Measurements from ENCODE around the gene LONP2. TPM values are rescaled to one million over a fixed set of nuclear protein-coding genes. Genes with fewer than 3 reads are reported as not detected.

LONP2 gene
- total and polyA plus RNA-seq, 10 donors = 20.1 to 75.4 (median 54.1) TPM

DNA sequence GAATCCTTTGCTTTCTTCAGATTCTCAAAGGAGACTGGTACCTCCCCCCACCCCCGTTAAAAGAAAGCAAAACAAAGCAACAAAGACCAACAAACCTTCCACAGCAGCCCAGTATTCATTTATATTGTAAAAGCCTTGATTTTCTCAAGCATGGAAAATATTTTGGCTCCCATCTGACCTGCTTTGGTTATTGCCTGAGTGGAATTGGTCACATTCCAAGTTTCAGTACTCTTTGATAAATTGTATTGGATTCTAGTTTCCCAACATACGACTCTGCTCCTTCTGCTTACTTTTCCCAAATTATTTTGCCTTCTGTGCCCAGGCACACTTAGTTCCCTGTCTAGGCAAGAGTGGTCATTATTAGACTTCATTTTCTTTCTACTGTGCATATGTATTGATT is 2.0 kb downstream of the LONP2 start:
- intact Hi-C loops (cut with DNase I; ENCODE audit: low total_unique reads) = no loop called here

DNA sequence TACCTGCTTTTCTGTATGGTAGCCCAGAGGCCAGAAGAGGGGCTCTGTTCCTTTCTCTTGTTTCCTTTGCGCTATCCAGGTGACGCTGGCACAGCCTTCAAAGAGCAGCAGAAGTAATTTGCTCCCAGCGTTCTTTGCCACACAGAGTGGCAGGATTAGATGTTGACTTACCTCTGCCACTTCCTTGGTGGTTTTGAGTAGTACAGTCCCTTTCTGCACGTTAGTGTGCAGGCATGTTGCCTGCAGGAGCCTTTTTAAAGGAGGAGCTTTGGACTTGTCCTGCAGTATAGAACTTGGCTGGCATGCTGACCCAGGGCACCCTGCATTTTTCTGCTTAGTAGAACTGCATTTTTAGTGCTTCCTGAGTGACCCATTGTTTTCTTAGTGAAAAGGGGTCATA is 3.2 kb downstream of the LONP2 start, which contains the start of gene ABCC11:
ABCC11 (minus strand) TSS at position 229 of the 400 bp plus-strand sequence. CDS start 15,618 bp downstream, outside the sequence.
- Histone ChIP-seq H3K27ac (no peak within 1 kb of the TSS), H3K4me3 (peak within 1 kb of the TSS in 2 of 8 donors; percentile 5 to 86), H3K4me1 (peaks cover 20 to 82% (median 47%) of the 10 kb centered on the region in 6 donors), H3K27me3 (replicated peaks in 1 of 7) (no peaks in the 10 kb centered on the region), H3K36me3 (peaks cover 0 to 8% (median 3%) of the 10 kb centered on the region in 6 donors), H3K9me3 (no peaks in the 10 kb centered on the region)
- intact Hi-C loops (cut with DNase I; ENCODE audit: low total_unique reads) = no loop called here
- no peak for DNase-seq
- TF ChIP-seq POLR2AphosphoS5 (IDR thresholded peaks at IDR 0.05) (no peak), POLR2A (IDR thresholded peaks at IDR 0.05) (no peak)
- TF ChIP-seq, protein P1, sequence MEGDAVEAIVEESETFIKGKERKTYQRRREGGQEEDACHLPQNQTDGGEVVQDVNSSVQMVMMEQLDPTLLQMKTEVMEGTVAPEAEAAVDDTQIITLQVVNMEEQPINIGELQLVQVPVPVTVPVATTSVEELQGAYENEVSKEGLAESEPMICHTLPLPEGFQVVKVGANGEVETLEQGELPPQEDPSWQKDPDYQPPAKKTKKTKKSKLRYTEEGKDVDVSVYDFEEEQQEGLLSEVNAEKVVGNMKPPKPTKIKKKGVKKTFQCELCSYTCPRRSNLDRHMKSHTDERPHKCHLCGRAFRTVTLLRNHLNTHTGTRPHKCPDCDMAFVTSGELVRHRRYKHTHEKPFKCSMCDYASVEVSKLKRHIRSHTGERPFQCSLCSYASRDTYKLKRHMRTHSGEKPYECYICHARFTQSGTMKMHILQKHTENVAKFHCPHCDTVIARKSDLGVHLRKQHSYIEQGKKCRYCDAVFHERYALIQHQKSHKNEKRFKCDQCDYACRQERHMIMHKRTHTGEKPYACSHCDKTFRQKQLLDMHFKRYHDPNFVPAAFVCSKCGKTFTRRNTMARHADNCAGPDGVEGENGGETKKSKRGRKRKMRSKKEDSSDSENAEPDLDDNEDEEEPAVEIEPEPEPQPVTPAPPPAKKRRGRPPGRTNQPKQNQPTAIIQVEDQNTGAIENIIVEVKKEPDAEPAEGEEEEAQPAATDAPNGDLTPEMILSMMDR (IDR thresholded peaks at IDR 0.05 in 8 of 11, conservative IDR thresholded peaks at IDR 0.05 in 3 of 11) = no peak
- WGBS, 5 donors = 40 to 62% (median 50%) methylated on average over 4 of the region's 4 CpGs

More for the DNA sequence above, 2.0 kb downstream of the LONP2 start:
- 57 to 74% (median 68%) methylated on average over 2 of the region's 2 CpGs for WGBS, 5 donors
- DNase-seq = no peak
- Histone ChIP-seq H3K4me3 (peak overlapping the region in 3 of 8 donors; percentile 5 to 93 (median 86)), H3K4me1 (peaks cover 20 to 73% (median 46%) of the 10 kb centered on the region in 6 donors), H3K27me3 (replicated peaks in 1 of 7) (no peaks in the 10 kb centered on the region), H3K36me3 (no peaks in the 10 kb centered on the region), H3K9me3 (no peaks in the 10 kb centered on the region), H3K27ac (no peak overlapping the region)
- TF ChIP-seq, protein P1 (IDR thresholded peaks at IDR 0.05 in 8 of 11, conservative IDR thresholded peaks at IDR 0.05 in 3 of 11) = no peak
- TF ChIP-seq POLR2A (IDR thresholded peaks at IDR 0.05) (no peak), POLR2AphosphoS5 (IDR thresholded peaks at IDR 0.05) (no peak)

DNA sequence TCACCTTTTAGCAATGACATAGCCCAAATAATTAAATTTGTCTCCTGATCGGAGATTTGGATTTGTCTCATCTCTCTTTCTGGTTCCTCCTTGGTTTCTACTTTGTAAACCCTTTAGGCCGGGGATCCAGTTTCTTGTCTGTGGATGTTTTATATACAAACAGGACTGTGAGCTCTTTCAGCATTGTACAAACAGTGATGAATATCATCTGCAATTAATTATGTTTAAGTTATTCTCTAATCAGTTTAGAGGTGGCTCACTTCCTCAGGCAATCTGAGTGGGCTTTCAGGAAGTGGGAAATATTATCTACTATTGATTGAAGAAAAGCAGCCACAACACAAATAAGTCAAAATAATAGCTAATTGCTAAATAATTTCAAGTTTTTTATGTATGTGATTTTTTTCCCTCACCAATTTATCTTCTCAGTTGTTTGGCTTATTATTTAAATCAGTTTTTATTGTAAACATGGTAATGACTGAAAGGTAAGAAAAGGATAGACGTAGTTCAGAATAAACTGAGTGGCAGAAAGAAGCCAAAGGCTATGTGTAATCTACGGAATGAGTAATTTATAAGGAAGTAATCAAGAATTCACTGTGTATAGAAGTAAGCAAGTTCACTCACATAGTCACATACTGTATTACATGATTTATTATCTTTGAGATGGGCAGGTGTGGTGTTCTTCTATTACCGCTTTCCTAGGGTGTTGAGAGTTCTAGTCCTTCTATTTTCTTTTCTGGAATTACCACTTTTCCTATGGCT is 6.6 kb downstream of the LONP2 start:
- TF ChIP-seq POLR2A (IDR thresholded peaks at IDR 0.05) (no peak), POLR2AphosphoS5 (IDR thresholded peaks at IDR 0.05) (no peak)
- TF ChIP-seq, protein P1 (IDR thresholded peaks at IDR 0.05 in 8 of 11, conservative IDR thresholded peaks at IDR 0.05 in 3 of 11) = no peak
- Histone ChIP-seq H3K36me3 (peaks cover 0 to 42% (median 33%) of the 10 kb centered on the region in 6 donors), H3K27ac (no peak overlapping the region), H3K9me3 (no peaks in the 10 kb centered on the region), H3K27me3 (replicated peaks in 1 of 7) (no peaks in the 10 kb centered on the region), H3K4me1 (peaks cover 13 to 62% (median 31%) of the 10 kb centered on the region in 6 donors), H3K4me3 (no peak overlapping the region)
- DNase-seq = no peak
- WGBS, 5 donors = 91 to 98% (median 94%) methylated on average over 5 of the region's 5 CpGs
- intact Hi-C loops (cut with DNase I; ENCODE audit: low total_unique reads) = no loop called here

DNA sequence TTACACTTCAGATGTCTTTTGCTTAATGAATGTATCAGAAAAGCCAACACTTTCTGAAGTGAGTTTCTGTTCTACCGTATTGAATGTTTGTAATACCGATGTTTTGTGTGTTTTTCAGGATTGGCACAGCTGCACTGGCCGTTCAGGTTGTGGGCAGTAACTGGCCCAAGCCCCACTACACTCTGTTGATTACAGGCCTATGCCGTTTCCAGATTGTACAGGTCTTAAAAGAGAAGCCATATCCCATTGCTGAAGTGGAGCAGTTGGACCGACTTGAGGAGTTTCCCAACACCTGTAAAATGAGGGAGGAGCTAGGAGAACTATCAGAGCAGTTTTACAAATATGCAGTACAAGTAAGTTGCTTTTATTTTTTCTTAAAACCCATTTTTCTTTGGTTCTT is 7.9 kb downstream of the LONP2 start:
- intact Hi-C loops (cut with DNase I; ENCODE audit: low total_unique reads) = no loop called here
- Histone ChIP-seq H3K4me1 (peaks cover 2 to 48% (median 18%) of the 10 kb centered on the region in 6 donors), H3K27ac (no peak overlapping the region), H3K36me3 (peaks cover 0 to 55% (median 41%) of the 10 kb centered on the region in 6 donors), H3K4me3 (no peak overlapping the region), H3K27me3 (replicated peaks in 1 of 7) (no peaks in the 10 kb centered on the region), H3K9me3 (no peaks in the 10 kb centered on the region)
- TF ChIP-seq, protein P1 (IDR thresholded peaks at IDR 0.05 in 8 of 11, conservative IDR thresholded peaks at IDR 0.05 in 3 of 11) = no peak
- TF ChIP-seq POLR2A (IDR thresholded peaks at IDR 0.05) = no peak
- no peak for TF ChIP-seq POLR2AphosphoS5 (IDR thresholded peaks at IDR 0.05)
- WGBS, 5 donors = 86 to 96% (median 92%) methylated on average over 5 of the region's 5 CpGs
- no peak for DNase-seq

Data from spleen (tissue), 11 donors.